Heart left ventricle (tissue), 16 donors: ENCODE data around the gene SELENON. TPM values are rescaled to one million over a fixed set of nuclear protein-coding genes. Genes with fewer than 3 reads are reported as not detected.
A peak's percentile ranks its signal among the peaks of the same experiment; 100 is the strongest.

Experiments used
- ATAC-seq, 4 donors: fragments of 200-7000 bp; cut with Tn5 transposase; one replicate each; pipeline ENCODE4 v1.9.1; 2020 to 2022; ENCODE audit warnings: moderate library complexity in 4 of 4, mild to moderate bottlenecking in 3 of 4, moderate number of reproducible peaks in 1 of 4
- DNase-seq, 5 donors: peaks; one replicate each; pipeline ENCODE4 v3.0.0-alpha.2; 2020
- H3K27ac ChIP-seq, 12 donors: fragments of 200-600 bp; sonication (generic) in 4 of 12; one replicate each; pipeline versions ENCODE4 v1.5.0 to v1.8.0; 2016 to 2022; ENCODE audit warnings: mild to moderate bottlenecking in 2 of 12
- H3K27me3 ChIP-seq, 9 donors: fragments of 200-600 bp; sonication (generic) in 2 of 9; one replicate each; pipeline versions ENCODE4 v1.5.1 to v1.8.0; 2016 to 2022; ENCODE audit warnings: mild to moderate bottlenecking in 3 of 9
- H3K36me3 ChIP-seq, 9 donors: fragments of 200-600 bp; sonication (generic) in 2 of 9; one replicate each; pipeline versions ENCODE4 v1.5.0 to v1.8.0; 2018 to 2022; ENCODE audit warnings: mild to moderate bottlenecking in 2 of 9
- H3K4me1 ChIP-seq, 12 donors: fragments of 200-600 bp; sonication (generic) in 4 of 12; one replicate each; pipeline versions ENCODE4 v1.5.0 to v1.8.0; 2016 to 2022; ENCODE audit warnings: mild to moderate bottlenecking in 3 of 12
- H3K4me3 ChIP-seq, 12 donors: fragments of 200-600 bp; sonication (generic) in 4 of 12; one replicate each; pipeline versions ENCODE4 v1.5.0 to v1.8.0; 2017 to 2022; ENCODE audit warnings: mild to moderate bottlenecking in 9 of 12, moderate library complexity in 4 of 12
- H3K9me3 ChIP-seq, 12 donors: fragments of 200-600 bp; sonication (generic) in 4 of 12; one replicate each; pipeline versions ENCODE4 v1.5.0 to v1.8.0; 2016 to 2022; ENCODE audit warnings: mild to moderate bottlenecking in 1 of 12
- CTCF ChIP-seq, 12 donors: fragments of 200-600 bp; sonication (generic) in 4 of 12; IDR thresholded peaks; one replicate each; pipeline versions ENCODE4 v1.5.0 to v1.8.0; 2018 to 2022; ENCODE audit warnings: antibody characterized with exemption in 12 of 12, mild to moderate bottlenecking in 5 of 12
- POLR2A ChIP-seq, 2 donors: fragments of 450-650 bp; IDR thresholded peaks; one replicate each; pipeline ENCODE4 v1.6.1; 2017; ENCODE audit warnings: antibody characterized with exemption in 2 of 2, mild to moderate bottlenecking in 2 of 2, moderate library complexity in 2 of 2
- WGBS, 4 donors: extraction: QIAGEN DNeasy Blood & Tissue Kit in 2 of 4; methylation state at CpG; one replicate each; pipeline versions ENCODE4 v1.1.5 to v1.1.7; 2013 to 2018; 5-methylcytosine and 5-hydroxymethylcytosine counted together
- intact Hi-C, 10 donors: fragments of 100-400 bp; cut with DNase I; formaldehyde crosslinking; loops; one replicate each; pipeline versions ENCODE4 v1.11.1 to v1.14.2; 2022
- polyA plus RNA-seq, 2 donors: library from polyadenylated mRNA; stranded (reverse); fragments of 200-250 nt; gene quantifications; one replicate each; pipeline ENCODE4 v1.2.3, GENCODE V29; 2013
- total RNA-seq, 9 donors: library from RNA; depleted of rRNA in 2 of 9; stranded (reverse); fragments of >200 nt in 2 of 9; fragmentation: NEBNext Ultra II Directional in 3 of 9; extraction: Animal tissue kit (Norgen Biotek cat#: 25700) in 3 of 9; gene quantifications; one replicate each; pipeline versions ENCODE4 v1.1.0 to v1.2.4, GENCODE V29; 2016 to 2023
- donor health status: ischemic (EF 13 %, LVEDD 7.1; RV severe dilation, severe dysfunction).
- donor health status: healthy with polysubstance abuse.
- donor health status: DM: no; HTN: yes; CAD: no.
- donor health status: DM: no; HTN: no; CAD: no.
- donor health status: ischemic (EF 25% LVEDD 6.9; RV normal size, moderate dysfunction).
- donor health status: ischemic (EF 25% LVEDD 5.7; RV mildly dilated, moderate dysfunction).
- donor health status: healthy.
- donor health status: DM: yes; HTN: yes; CAD: no.
- donor health status: ischemic (EF 35%, LVEDD 5.7; RV mildly dilated, moderate dysfunction).
- donor health status: nonischemic (EF 11% LVEDD 7.7; RV severe dilation, severe dysfunction).
- donor health status: DM: yes; HTN: yes; CAD: no.
- donor health status: PGD.
- donor health status: ischemic (EF 29% LVEDD 5.4; RV normal size, mild dysfunction).
- donor health status: nonischemic (EF 23%, LVEDD 6.1; RV moderate dilation, normal function).

The SELENON gene
- total and polyA plus RNA-seq, 11 donors, result 28.9 to 92.3 (median 48.5) TPM

GRCh38 chr1:25758466-25759070 is 41.4 kb upstream of the SELENON start:
- no peak for ATAC-seq
- Histone ChIP-seq H3K27me3 (no peaks in the 10 kb centered on the region), H3K9me3 (no peaks in the 10 kb centered on the region), H3K4me3 (no peak overlapping the region), H3K36me3 (peaks cover 0 to 26% (median 10%) of the 10 kb centered on the region in 9 donors), H3K4me1 (peaks cover 0 to 10% (median 0%) of the 10 kb centered on the region in 12 donors), H3K27ac (no peak overlapping the region)
- TF ChIP-seq POLR2A (IDR thresholded peaks at IDR 0.05), result no peak
- no peak for TF ChIP-seq CTCF (IDR thresholded peaks at IDR 0.05)
- no peak for DNase-seq
- 93 to 95% (median 93%) methylated on average over 11 to 15 of the region's 15 CpGs for WGBS, 4 donors
- intact Hi-C loops, result no loop called here

- H3K27ac ChIP-seq, result no peak overlapping the region
- DNase-seq (no peak), ATAC-seq (peak in 1 of 4 donors; percentile 13)
- peaks cover 0 to 11% (median 0%) of the 10 kb centered on the region in 12 donors for H3K4me1 ChIP-seq
- peaks cover 0 to 19% (median 9%) of the 10 kb centered on the region in 9 donors for H3K36me3 ChIP-seq
- 65 to 79% (median 73%) methylated on average over 11 of the region's 11 CpGs for WGBS, 4 donors
- H3K9me3 ChIP-seq, result no peaks in the 10 kb centered on the region
- H3K4me3 ChIP-seq, result no peak overlapping the region
- TF ChIP-seq CTCF (IDR thresholded peaks at IDR 0.05), result no peak
- TF ChIP-seq POLR2A (IDR thresholded peaks at IDR 0.05), result no peak
- intact Hi-C loops, result no loop called here
- no peaks in the 10 kb centered on the region for H3K27me3 ChIP-seq
Measured at GRCh38 chr1:25760122-25760719, 39.8 kb upstream of the SELENON start.

GRCh38 chr1:25760871-25761270 is 39.1 kb upstream of the SELENON start:
- H3K4me1 ChIP-seq, result peaks cover 0 to 17% (median 3%) of the 10 kb centered on the region in 12 donors
- peaks cover 0 to 14% (median 6%) of the 10 kb centered on the region in 9 donors for H3K36me3 ChIP-seq
- H3K4me3 ChIP-seq, result no peak overlapping the region
- intact Hi-C loops, result no loop called here
- H3K27ac ChIP-seq, result no peak overlapping the region
- no peaks in the 10 kb centered on the region for H3K9me3 ChIP-seq
- H3K27me3 ChIP-seq, result no peaks in the 10 kb centered on the region
- WGBS, 4 donors, result 52 to 88% (median 70%) methylated on average over 4 to 5 of the region's 5 CpGs
- no peak for TF ChIP-seq POLR2A (IDR thresholded peaks at IDR 0.05)
- no peak for TF ChIP-seq CTCF (IDR thresholded peaks at IDR 0.05)
- ATAC-seq (peak in 1 of 4 donors; percentile 19), DNase-seq (no peak)

GRCh38 chr1:25763493-25763892 is 36.5 kb upstream of the SELENON start:
- Histone ChIP-seq H3K4me3 (no peak overlapping the region), H3K4me1 (peaks cover 0 to 28% (median 11%) of the 10 kb centered on the region in 12 donors), H3K27ac (no peak overlapping the region), H3K9me3 (no peaks in the 10 kb centered on the region), H3K36me3 (peaks cover 0 to 12% (median 6%) of the 10 kb centered on the region in 9 donors), H3K27me3 (no peaks in the 10 kb centered on the region)
- WGBS, 4 donors, result 64 to 76% (median 73%) methylated on average over 4 to 10 of the region's 10 CpGs
- intact Hi-C loops, result no loop called here
- no peak for TF ChIP-seq CTCF (IDR thresholded peaks at IDR 0.05)
- no peak for TF ChIP-seq POLR2A (IDR thresholded peaks at IDR 0.05)
- peak in 2 of 4 donors; percentile 36 to 61 for ATAC-seq
- DNase-seq, result no peak
